GM21576 (cell line): ENCODE results near the gene ZNF512.
"Not testable (repeated sequence)": the region's sequence is repeated elsewhere in the genome, so short reads cannot be mapped to it uniquely, and the experiment has no call there.

Experiments used
- ATAC-seq: cut with Tn5 transposase; IDR thresholded peaks from one replicate; pipeline ENCODE4 v1.9.1; 2021; ENCODE audit warnings: mild to moderate bottlenecking, moderate library complexity; ENCODE audit not compliant: unreplicated experiment

ZNF512 gene, protein sequence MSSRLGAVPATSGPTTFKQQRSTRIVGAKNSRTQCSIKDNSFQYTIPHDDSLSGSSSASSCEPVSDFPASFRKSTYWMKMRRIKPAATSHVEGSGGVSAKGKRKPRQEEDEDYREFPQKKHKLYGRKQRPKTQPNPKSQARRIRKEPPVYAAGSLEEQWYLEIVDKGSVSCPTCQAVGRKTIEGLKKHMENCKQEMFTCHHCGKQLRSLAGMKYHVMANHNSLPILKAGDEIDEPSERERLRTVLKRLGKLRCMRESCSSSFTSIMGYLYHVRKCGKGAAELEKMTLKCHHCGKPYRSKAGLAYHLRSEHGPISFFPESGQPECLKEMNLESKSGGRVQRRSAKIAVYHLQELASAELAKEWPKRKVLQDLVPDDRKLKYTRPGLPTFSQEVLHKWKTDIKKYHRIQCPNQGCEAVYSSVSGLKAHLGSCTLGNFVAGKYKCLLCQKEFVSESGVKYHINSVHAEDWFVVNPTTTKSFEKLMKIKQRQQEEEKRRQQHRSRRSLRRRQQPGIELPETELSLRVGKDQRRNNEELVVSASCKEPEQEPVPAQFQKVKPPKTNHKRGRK

DNA sequence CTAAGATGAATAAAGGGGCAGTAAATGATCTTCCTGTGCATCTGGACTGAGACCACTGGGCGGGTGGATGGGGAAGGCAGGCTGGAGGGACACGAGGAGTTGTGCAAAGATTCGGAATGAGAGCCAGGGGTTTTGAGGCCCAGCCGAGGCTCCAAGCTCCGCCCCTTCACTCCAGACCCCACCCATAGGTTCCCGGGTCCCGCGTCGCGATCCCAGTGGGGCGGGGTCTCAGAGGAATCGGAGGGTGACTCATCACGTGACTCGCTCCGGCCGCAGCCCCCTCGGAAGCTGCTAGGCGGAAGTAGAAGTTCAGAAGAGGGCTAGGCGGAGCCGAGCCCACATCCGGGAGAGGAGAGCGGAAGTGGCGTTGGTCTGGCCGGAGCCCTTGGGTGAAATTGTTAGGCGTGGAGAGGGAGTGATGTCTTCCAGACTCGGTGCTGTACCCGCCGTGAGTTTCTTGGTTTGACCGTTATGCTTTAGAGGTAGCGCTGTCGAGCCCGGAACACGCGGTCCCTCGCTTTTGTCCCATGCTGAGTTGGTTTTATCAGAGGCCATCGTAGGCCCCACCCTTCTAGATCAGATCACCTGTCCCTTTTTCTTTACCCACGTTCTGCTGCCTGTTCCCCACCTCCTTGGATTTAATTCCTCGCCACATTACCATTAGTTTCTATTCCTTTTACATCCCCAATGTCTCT is at the start of gene ZNF512:
Gene ZNF512, plus strand, starts transcription at position 348 of the 695 bp plus-strand sequence. Its CDS starts 71 bp downstream, at position 419.
- ATAC-seq: peak; percentile 92

DNA sequence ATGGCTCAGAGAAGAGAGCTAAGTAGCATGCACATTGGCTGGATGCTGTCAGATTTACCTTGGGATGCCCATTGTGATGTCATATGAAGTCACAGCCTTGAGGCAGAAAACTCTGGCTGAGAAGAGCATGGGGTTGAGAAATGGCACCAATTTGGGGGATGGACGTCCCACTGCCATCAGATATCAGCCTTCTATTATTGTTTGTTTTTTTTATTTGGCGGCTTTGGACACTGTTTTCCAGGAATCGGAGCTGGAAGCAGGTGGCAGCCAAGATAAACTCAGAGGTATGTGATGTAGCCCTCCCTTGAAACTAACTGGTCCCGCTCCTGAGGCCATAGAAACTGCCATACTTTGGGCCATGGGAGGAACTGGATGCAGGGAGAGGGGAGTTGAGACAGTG is 45.6 kb upstream of the ZNF512 start:
- ATAC-seq: no peak

GRCh38 chr2:27538839-27539450 is 43.9 kb upstream of the ZNF512 start:
- not testable (repeated sequence) for ATAC-seq

DNA sequence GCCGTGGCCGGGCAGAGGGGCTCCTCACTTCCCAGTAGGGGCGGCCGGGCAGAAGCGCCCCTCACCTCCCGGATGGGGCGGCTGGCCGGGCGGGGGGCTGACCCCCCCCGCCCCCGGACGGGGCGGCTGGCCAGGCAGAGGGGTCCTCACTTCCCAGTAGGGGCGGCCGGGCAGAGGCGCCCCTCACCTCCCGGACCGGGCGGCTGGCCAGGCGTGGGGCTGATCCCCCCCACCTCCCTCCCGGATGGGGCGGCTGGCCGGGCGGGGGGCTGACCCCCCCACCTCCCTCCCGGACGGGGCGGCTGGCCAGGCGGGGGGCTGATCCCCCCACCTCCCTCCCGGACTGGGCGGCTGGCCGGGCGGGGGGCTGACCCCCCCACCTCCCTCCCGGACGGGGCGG is 43.2 kb upstream of the ZNF512 start:
- ATAC-seq: not testable (repeated sequence)

DNA sequence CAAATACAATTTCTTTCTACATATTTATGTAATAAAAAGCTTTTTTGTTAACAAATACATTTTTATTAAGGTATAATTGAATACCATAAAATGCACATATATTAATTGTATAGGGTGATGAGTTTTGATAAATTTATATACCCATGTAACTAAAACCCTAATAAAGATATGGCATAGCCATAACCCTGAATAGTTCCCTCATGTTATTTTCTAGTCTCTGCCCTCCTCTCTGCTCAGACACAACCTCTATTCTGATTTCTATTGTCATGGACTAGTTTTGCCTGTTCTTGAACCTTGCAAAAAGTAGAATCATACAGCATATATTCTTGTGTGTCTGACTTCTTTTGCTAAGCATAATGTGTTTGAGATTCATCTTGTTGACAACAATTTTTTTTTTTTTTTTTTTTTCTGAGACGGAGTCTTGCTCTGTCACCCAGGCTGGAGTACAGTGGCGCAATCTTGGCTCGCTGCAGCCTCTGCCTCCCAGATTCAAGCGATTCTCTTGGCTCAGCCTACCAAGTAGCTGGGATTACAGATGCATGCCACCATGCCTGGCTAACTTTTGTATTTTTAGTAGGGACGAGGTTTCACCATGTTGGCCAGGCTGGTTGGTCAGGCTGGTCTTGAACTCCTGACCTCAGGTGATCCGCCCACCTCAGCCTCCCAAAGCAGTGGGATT is 38.6 kb upstream of the ZNF512 start:
- no peak for ATAC-seq

DNA sequence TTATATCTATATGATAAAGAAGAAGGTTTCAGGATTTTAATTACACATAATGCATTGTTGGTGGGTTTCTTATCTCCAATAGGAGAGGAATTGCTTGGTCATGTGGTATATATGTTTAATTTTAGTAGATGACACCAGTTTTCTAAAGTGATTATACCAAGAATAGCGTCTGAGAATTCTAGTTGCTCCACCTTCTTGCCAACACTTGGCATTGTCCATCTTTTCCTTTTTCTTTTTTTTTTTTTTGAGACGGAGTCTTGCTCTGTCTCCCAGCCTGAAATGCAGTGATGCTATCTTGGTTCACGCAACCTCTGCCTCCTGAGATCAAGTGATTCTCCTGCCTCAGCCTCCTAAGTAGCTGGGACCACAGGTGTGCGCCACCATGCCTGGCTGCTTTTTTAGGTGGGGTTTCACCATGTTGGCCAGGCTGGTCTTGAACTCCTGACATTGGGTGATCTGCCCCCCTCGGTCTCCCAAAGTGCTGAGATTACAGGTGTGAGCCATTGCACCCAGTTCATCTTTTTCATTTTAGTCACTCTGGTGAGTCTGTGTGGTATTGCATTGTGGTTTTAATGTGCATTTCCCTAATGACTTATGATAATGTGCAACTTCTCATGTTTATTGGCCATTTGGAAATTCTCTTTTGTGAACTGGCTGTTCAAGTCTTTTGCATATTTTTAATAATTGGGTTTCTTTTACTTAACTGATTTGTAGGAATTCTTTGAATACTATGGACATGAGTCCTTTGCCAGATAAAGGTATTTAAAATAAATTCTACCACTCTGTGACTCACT is 37.3 kb upstream of the ZNF512 start:
- no peak for ATAC-seq

DNA sequence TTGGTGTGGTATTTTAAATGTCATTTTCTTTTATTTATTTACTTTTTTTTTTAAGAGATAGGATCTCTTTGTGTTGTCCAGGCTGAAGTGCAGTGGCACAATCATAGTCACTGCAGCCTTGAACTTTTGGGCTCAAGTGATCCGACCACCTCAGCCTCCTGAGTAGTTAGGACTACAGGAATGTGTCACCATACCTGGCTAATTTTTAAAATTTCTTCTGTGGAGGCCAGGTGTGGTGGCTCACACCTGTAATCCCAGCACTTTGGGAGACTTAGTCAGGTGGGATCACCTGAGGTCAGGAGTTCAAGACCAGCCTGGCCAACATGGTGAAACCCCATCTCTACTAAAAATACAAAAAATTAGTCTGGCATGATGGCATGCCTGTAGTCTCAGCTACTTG is 33.5 kb upstream of the ZNF512 start:
- no peak for ATAC-seq

GRCh38 chr2:27551514-27551913 is 31.3 kb upstream of the ZNF512 start:
- no peak for ATAC-seq

DNA sequence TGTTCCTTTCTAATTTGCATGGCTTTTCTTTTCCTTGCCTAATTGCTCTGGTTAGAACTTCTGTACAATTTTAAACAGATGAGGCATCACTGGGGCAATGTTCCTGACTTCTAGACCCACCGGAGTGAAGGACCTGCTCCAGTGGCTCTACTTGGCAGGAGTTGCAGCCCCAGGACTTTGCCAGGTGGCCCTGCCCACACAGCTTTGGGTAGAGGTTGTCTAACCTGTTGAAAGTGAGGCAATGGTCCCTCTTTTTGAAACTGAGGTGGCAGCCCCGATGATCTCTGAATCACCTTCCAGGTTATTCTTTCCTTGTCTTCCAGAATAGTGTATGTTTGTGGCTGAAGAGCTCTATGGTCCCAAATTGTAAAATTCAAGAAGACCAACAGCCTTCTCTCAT is 29.9 kb upstream of the ZNF512 start:
- no peak for ATAC-seq

DNA sequence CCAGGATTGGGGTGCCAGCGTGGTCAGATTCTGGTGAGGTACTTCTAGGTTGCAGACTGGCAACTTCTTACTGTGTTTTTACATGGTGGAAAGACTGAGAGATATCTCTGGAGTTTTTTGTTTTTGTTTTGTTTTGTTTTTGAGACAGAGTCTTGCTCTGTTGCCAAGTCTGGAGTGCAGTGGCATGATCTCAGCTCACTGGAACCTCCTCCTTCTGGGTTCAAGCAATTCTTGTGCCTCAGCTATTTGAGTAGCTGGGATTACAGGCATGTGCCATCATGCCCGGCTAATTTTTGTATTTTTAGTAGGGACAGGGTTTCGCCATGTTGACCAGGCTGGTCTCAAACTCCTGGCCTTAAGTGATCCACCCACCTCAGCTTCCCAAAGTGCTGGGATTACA is 28.4 kb upstream of the ZNF512 start:
- not testable (repeated sequence) for ATAC-seq

DNA sequence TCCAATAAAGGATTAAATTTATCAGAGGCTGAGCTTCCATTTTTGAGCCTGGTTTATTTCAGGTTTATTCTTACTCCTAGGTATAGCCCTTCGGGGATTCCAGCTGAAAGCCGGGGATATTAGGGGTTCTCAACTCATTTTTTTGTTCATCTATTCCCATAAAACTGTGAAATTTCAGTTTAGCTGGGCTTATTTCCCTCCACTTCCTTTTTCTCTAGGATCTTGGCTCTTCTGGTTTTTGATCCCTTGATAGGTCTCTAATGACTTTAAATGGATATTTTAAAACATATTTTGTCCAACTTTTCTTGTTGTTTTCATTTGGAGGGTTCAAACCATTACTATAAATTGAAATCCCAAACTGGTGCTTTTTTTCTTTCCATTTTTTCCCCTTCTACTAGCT is 23.6 kb upstream of the ZNF512 start:
- ATAC-seq: no peak

DNA sequence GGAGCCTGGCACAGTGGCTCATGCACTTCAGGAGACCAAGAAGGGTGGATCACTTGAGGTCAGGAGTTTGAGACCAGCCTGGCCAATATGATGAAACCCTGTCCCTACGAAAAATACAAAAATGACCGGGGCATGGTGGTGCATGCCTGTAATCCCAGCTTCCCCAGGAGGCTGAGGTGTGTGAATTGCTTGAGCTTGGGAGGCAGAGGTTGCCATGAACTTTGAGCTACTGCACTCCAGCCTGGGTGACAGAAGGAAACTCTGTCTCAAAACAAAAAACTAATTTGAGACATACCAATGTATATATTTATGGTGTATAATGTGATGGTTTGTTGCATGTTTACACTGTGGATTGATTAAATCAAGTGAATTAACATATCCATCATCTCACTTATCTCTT is 21.8 kb upstream of the ZNF512 start:
- no peak for ATAC-seq

DNA sequence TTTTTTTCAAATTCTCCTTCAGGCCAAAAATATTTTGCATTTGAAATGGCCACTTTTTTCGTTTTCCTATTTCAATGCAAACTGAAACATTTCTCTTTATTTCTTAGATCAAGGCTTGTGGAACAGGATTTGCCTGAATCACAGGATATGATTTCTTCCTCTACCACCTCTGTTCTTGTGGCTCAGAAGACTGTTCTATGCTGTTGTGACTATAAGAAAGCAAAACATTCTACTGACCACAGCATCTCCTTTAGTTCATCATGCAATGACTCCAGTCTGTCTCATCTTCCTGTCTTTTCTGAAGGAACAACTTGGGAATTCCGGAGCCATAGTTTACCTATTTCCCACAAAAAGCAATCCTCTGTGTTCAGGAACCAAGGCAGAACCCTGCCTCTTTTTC is 16.2 kb upstream of the ZNF512 start:
- no peak for ATAC-seq

DNA sequence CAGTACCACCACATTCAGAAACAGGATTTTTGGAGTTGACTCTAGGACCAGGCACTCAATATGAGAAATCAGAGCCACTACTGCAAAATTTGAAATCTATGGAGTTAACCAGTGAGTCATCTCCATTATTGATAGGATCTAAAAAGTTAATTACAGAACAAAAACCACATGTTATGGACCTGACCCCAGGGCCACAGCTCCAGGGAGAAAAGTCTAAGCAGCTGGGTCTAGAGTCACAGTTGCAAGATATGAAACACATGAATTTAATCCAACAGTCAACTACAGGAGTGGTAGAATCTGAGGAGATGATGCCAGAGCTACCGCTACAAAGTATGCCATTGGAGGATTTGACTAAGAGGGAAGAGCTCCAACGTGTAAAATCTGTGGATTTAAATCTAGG is 13.4 kb upstream of the ZNF512 start:
- no peak for ATAC-seq

DNA sequence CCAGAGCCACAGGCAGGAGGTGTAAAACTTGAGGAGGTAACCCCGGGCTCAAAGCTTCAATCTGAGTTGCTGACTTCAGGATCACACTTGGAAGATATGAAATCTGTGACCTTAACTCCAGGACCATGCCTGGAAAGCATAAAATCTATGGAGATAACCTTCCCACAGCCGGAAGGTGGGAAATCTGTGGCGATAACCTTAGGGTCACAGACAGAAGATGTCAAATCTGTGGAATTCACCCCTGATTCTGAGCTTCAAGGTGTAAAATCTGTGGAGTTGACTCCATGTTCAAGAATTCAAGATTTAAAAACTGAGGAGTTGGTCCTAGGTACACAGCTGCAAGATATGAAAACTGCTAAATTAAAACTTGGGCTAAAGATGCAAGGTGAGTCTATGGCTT is 11.6 kb upstream of the ZNF512 start:
- no peak for ATAC-seq

DNA sequence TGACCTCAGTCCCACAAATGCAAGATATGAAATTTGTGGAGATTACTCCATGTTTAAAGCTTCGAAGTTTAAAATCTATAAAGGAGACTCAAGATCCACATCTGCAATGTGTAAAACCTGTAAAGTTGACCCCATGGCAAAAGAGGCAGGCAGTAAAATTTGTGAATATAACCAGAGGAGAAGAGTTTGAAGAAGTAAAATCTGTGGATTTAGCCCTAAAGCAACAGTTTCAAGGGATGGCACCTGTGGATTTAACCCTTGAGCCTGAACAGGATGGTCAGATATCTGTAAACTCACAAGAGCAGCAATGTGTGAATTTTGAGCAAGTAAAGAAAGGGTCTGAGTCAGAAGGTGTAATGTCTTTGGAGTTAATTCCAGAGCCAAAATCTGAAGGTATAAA is 11.2 kb upstream of the ZNF512 start:
- ATAC-seq: no peak

DNA sequence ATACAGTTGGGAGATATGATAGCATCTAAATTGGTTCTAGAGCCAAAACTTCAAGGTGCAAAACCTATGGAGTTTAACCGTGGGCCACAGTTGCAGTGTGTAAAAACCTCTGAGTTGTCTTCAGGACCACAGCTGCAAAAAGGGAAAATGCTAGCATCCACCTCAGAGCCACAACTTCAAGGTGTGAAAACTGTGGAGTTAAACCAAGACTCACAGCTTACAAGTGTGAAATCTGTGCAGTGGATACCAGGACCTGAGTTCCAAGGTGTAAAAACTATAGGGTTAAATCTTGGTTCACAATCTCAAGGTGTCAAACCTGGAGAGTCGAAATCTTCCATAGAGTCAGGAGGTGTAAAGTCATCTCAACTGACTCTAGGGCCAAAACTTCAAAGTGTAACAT is 10.4 kb upstream of the ZNF512 start:
- ATAC-seq: no peak

GRCh38 chr2:27572998-27573429 is 9.8 kb upstream of the ZNF512 start:
- ATAC-seq: no peak

DNA sequence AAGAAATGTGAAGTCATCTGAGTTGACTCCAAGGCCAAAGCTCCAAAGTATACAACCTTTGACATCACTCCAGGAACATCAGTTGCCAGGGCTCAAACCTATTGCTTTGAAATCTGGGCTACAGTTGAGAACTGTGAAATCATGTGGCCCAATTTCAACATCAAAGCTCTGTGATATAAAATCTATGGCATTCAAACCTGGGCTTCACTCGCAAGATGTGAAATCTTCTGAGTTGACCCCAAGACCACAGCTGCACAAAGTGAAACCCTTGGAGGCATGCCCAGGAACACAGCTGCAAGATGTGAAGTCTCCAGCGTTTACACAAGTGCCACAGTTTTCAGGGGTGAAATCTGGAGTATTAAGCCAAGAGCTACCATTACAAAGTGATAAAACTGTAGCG is 9.4 kb upstream of the ZNF512 start:
- no peak for ATAC-seq

DNA sequence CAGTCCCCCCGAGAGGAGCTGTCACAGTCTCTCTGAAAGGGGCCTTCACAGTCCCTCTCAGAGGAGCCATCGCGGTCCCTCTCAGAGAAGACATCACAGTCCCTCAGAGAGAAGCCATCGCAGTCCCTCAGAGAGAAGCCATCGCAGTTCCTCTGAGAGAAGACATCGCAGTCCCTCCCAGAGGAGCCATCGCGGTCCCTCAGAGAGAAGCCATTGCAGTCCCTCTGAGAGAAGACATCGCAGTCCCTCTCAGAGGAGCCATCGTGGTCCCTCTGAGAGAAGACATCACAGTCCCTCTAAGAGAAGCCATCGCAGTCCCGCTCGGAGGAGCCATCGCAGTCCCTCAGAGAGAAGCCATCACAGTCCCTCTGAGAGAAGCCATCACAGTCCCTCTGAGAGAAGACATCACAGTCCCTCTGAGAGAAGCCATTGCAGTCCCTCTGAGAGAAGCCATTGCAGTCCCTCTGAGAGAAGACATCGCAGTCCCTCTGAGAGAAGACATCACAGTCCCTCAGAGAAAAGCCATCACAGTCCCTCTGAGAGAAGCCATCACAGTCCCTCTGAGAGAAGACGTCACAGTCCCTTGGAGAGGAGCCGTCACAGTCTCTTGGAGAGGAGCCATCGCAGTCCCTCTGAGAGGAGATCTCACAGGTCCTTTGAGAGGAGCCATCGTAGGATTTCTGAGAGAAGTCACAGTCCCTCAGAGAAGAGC is 1.3 kb upstream of the ZNF512 start:
- ATAC-seq: no peak
